Lower leg skin (tissue), 4 donors: ENCODE results near the gene ZNF580. TPM values are rescaled to one million over a fixed set of nuclear protein-coding genes. Genes with fewer than 3 reads are reported as not detected.
A peak's percentile ranks its signal among the peaks of the same experiment; 100 is the strongest.

Source experiments
- DNase-seq, 2 donors: peaks; one replicate each; pipeline ENCODE4 v3.0.0-alpha.2; 2019; ENCODE audit warnings: low spot score in 2 of 2
- H3K4me3 ChIP-seq: fragments of 200-600 bp; sonication (generic); 2 replicates; pipeline ENCODE4 v1.5.1; 2017; ENCODE audit warnings: mild to moderate bottlenecking, low read depth; ENCODE audit not compliant: poor library complexity, severe bottlenecking
- POLR2A ChIP-seq, 2 donors: fragments of 450-650 bp; IDR thresholded peaks; one replicate each; pipeline ENCODE4 v1.6.1; 2016 to 2017; ENCODE audit warnings: antibody characterized with exemption in 2 of 2, mild to moderate bottlenecking in 1 of 2, moderate library complexity in 1 of 2
- WGBS, 2 donors: methylation state at CpG; one replicate each; pipeline ENCODE4 v1.1.5; 2018; 5-methylcytosine and 5-hydroxymethylcytosine counted together
- intact Hi-C: fragments of 100-400 bp; cut with DNase I; formaldehyde crosslinking; loops from one replicate; pipeline ENCODE4 v1.15.0; 2023; ENCODE audit warnings: low total_unique reads
- total RNA-seq, 4 donors: library from RNA; depleted of rRNA; stranded (reverse); fragments of >200 nt; gene quantifications; one replicate each; pipeline ENCODE4 v1.1.0, GENCODE V29; 2016
- TF ChIP-seq, protein P1 (sequence below), 3 donors: fragments of 450-650 bp; IDR thresholded peaks; one replicate each; pipeline ENCODE4 v1.5.1; 2016; ENCODE audit warnings: antibody characterized with exemption in 3 of 3, mild to moderate bottlenecking in 3 of 3, moderate library complexity in 2 of 3

ZNF580 gene
- total RNA-seq, 4 donors from 2014 or later: 14.1 to 38.0 (median 22.9) TPM

DNA sequence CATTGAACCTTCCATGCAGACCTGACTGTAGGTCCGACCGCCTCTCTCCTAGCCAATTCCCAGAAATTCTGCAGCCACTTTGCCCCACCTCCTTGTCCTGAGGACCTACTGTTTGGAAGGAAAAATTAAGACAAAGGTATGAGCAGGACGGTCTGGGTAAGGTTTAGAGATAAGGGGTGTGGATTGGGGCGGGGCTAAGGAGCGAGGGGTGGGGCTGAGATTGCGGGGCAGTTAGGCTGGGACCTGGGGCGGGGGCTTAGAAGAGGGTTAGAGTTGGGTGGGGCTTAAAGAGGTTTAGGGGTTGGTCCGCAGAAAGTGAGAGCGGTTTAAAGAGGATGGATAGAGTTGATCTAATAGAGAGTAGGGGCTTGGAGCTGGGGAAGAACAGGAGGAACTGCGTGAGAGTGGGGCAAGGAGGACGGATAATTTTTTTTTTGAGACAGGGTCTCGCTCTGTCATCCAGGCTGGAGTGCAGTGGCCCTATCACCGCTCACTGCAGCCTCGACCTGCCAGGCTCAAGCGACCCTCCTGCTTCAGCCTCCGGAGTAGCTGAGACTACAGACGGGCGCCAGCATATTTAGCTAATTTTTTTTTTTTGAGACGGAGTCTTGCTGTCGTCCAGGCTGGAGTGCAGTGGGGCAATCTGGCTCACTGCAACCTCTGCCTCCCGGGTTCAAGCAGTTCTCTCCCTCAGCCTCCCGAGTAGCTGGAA, 37.1 kb upstream of the ZNF580 start:
- 70% methylated on average over 22 of the region's 22 CpGs for WGBS, 2 donors
- no peak overlapping the region for H3K4me3 ChIP-seq

DNA sequence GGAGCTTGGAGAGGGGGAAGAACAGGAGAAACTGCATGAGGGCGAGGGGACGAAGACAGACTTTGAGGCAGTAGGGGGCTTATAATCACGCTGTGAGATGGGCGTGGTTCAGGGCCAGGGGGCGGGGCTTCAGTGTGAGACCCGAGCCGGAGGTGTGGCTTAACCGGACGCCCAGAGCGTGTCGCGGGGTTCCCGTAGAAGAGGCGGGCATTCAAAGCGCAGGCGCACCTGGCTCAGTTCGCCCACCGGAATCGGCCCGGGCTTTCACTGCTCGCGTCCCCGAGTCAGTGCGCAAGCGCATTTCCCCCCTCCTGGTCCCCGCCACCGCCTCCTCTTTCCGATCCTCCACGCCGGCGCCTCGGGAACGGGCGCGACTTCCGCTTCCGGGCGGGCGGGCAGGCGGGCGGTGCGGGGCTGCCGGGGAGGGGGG, 35.6 kb upstream of the ZNF580 start:
- H3K4me3 ChIP-seq: peak overlapping the region; percentile 79
- TF ChIP-seq, protein P1, sequence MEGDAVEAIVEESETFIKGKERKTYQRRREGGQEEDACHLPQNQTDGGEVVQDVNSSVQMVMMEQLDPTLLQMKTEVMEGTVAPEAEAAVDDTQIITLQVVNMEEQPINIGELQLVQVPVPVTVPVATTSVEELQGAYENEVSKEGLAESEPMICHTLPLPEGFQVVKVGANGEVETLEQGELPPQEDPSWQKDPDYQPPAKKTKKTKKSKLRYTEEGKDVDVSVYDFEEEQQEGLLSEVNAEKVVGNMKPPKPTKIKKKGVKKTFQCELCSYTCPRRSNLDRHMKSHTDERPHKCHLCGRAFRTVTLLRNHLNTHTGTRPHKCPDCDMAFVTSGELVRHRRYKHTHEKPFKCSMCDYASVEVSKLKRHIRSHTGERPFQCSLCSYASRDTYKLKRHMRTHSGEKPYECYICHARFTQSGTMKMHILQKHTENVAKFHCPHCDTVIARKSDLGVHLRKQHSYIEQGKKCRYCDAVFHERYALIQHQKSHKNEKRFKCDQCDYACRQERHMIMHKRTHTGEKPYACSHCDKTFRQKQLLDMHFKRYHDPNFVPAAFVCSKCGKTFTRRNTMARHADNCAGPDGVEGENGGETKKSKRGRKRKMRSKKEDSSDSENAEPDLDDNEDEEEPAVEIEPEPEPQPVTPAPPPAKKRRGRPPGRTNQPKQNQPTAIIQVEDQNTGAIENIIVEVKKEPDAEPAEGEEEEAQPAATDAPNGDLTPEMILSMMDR (IDR thresholded peaks at IDR 0.05): no peak
- TF ChIP-seq POLR2A (IDR thresholded peaks at IDR 0.05): no peak
- intact Hi-C loops: no loop called here
- DNase-seq: peak; percentile 95 to 99
- WGBS, 2 donors: 0 to 2% methylated on average over 27 to 28 of the region's 43 CpGs

More for the DNA sequence above, 37.1 kb upstream of the ZNF580 start:
- DNase-seq: no peak
- TF ChIP-seq POLR2A (IDR thresholded peaks at IDR 0.05): no peak
- TF ChIP-seq, protein P1 (IDR thresholded peaks at IDR 0.05): no peak
- intact Hi-C loops: no loop called here

DNA sequence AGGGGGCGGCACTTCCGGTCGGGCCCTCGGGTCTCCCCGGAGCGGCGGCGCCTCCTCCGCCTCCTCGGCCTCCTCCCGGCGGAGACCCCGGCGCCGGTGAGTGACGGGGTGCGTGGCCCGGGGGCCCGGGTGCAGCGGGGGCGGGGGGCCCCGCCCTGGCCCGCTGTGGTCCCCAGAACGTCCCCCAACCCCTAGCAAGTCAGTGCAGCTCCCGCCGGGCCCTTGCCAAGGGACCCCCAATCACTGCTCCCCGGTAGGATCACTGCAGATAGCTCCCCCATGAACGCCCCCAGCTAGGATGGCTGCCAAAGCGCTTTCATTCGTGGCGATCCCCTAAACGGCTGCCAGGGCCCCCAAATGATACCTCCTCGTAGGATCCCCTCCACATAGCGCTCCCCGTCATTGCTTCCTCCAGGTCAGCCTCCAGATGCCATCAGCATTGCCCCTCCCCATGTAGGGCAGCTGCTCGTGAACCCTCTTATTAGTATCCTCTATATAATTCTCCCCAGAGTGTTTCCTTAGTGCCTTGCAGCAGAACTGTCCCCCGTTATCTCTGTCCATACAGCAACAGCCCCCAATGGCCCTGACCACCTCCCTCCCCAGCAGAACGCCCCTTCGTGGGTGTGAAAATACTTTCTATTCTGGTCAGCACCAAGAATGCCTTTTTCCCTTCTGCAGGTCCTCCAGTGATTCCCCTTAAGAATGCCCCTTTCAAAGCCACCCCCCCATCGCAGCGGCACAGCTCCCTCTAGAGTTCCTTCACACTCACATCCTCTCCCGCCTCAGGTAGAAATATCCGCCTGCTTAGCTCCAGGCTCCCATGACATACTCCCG, 34.9 kb upstream of the ZNF580 start, which contains the start of gene ZNF865:
TSS of gene ZNF865 (plus strand) at position 11 of the 834 bp plus-strand sequence. CDS start 7,972 bp downstream, outside the sequence.
- TF ChIP-seq, protein P1 (IDR thresholded peaks at IDR 0.05): peak in 1 of 3 donors; percentile 28
- no peak for TF ChIP-seq POLR2A (IDR thresholded peaks at IDR 0.05)
- intact Hi-C loops: no loop called here
- DNase-seq: peak; percentile 59 to 95
- peak within 1 kb of the TSS; percentile 79 for H3K4me3 ChIP-seq
- 1% methylated on average over 20 to 22 of the region's 44 CpGs for WGBS, 2 donors

DNA sequence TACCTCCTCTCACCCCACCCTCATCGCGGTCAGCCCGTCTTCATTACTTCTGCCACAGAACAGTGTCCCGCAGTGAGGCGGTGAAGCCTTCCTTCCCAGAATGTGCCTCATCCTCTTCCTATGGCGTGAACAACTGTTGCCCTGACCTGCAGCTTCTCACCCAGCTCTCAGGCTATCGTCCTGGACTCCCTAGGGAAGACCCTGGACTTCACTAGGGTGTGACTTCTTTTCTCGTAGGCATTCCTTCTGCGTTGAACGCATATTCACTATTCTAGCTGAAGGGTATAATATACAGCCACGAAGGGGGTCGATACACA, 34.4 kb upstream of the ZNF580 start:
- H3K4me3 ChIP-seq: no peak overlapping the region
- WGBS, 2 donors: 19 to 23% methylated on average over 12 of the region's 12 CpGs
- TF ChIP-seq, protein P1 (IDR thresholded peaks at IDR 0.05): no peak
- no peak for TF ChIP-seq POLR2A (IDR thresholded peaks at IDR 0.05)
- no peak for DNase-seq
- intact Hi-C loops: no loop called here

DNA sequence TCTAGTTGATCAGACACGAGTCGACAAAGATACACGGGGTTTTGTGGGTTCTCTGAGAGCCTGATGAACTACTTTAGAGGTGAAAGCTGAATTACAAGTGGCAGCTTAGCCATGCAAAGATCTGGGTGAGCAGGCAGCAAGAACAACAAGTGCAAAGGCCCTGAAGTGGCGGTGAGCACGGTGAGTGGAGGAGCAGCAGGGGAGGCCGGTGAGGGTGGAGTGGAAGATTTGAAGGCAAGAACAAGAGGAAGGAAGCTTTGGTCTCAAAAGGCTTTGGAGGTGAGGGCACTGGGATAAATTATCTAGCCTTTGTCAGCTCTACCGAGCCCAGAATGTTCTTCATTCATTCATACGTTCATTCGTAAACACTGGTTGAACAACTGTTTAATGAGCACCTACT, 34.0 kb upstream of the ZNF580 start:
- TF ChIP-seq, protein P1 (IDR thresholded peaks at IDR 0.05): no peak
- TF ChIP-seq POLR2A (IDR thresholded peaks at IDR 0.05): no peak
- 72 to 75% methylated on average over 9 of the region's 9 CpGs for WGBS, 2 donors
- intact Hi-C loops: no loop called here
- no peak overlapping the region for H3K4me3 ChIP-seq
- no peak for DNase-seq
